ENCODE results near the gene PFN4.
"Not testable (repeated sequence)": the region's sequence is repeated elsewhere in the genome, so short reads cannot be mapped to it uniquely, and the experiment has no call there.

Gene PFN4, protein sequence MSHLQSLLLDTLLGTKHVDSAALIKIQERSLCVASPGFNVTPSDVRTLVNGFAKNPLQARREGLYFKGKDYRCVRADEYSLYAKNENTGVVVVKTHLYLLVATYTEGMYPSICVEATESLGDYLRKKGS

DNA sequence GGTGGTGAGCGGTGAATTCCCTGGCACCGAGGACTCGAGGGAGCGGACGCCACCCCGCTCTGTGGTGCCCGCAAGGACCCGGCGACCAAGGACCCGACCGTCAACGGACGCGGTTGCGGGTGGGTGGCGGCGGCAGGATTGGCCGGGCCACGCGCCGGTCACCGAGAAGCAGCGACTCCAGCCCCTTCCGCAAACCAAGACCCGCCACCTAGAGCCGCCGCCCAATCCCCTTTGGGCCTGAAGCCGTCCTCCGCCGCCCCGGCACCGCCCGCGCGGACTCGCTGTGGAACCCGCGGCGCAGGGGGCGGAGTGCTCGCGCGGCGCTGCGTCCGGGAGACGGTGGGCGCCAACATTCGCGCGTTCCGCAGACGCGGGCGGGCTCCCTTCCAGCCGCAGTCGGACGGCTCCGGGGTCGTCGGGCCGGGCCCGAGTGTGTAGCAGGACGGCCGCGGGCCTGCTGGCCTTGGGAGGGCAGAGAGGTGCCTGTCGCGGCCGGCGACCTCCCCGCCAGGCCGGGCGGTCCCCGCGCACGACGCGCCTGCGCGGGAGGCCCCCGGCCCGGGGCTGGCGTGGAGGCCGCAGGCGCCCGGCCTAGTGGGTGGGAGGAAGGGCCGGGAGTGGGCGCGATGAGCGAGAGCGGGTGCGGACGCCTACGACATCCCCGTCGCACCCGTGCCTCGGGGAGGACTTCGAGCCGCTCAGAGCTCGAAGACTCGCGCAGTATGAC, at the start of gene PFN4, which contains the start of gene FAM228B:
TSS of gene PFN4 (minus strand) at position 140 of the 727 bp plus-strand sequence. CDS start 799 bp downstream, outside the sequence.
TSS of gene FAM228B (plus strand) at position 275 of the 727 bp plus-strand sequence. CDS start 893 bp downstream, outside the sequence.
- peak; percentile 29 to 30 for DNase-seq (ENCODE audit: low read depth in 2 of 2)

DNA sequence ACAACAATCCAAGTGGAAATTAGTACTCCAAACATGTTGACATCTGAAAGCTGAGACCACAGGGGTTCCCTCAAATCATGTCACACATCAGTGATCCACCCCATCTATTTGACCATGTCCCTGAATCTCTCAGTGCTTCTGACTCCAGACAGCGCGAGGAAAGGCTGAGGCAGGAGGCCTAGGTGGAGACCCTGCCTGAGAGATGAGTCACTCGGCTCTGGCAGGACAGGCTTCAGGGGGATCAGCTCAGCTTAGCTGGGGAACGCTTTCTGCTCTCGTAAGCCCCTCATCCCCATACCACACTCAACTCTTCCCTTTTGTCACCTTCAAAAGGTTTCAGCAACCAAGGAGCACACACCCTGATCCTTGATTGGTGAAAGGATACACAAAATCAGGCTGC, 45.9 kb upstream of the PFN4 start:
- DNase-seq (ENCODE audit: low read depth in 2 of 2): no peak

DNA sequence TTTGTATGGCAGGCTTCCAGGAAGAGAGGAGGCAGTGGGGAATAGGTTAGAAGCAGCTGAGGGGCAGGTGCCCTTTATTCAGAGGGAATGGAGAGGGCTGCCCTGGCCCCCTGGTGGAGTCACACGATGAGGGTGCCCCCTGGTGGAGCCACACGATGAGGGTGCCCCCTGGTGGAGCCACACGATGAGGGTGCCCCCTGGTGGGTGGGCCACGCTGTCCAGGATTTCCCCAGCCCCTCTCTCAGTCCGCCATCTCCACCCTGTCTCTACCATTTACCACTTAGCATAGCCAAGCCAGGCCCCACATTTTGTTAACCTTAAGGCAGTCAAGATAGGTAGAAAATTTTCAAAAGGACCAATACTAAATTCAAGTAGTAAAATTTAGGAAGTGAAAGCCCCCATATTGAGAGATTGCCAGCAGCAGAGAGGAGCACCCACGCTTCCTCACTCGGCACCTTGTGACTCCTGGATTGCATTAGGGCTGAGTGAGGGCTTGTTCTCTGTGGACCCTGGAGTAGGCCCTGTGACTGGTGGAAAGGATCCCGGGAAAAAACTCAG, 41.4 kb upstream of the PFN4 start:
- no peak for DNase-seq (ENCODE audit: low read depth in 2 of 2)

DNA sequence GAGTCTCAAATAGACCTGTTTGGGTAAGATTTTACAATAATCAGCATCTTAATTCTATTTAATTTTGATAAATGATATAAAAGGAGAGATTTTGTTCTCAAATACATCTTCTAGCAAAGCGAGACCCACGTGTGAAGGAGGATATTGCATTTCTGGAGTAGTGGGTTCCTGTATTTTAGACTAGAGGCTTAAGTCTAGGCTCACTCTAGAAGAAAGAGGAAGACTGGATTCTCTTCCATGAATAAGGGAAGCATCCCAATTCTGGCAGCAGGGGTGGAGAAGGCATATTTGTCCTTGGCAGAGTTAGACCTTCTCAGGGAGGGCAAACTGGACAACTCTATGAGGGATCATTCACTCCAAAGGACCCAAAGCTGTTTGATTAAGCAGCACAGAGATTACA, 40.5 kb upstream of the PFN4 start:
- no peak for DNase-seq (ENCODE audit: low read depth in 2 of 2)

DNA sequence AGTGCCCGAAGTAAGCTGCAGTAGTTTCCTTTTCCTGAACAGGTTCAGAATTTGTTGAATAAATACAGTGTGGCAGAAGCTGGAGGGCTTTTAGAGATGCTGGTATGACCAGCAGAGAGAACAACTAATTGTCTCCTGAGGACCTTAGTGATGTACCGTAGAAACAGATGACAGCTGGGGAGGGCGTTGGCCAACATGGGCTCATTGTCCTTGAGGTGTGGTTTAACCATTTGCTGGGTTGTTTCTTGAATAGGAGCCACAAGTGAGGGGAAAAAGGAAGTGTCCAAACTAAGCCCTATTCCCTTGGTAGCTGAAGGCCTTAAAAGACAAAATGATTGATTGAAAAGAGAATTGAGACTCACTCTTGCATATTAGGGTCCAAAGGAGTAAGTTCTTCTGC, 40.1 kb upstream of the PFN4 start:
- DNase-seq (ENCODE audit: low read depth in 2 of 2): no peak

DNA sequence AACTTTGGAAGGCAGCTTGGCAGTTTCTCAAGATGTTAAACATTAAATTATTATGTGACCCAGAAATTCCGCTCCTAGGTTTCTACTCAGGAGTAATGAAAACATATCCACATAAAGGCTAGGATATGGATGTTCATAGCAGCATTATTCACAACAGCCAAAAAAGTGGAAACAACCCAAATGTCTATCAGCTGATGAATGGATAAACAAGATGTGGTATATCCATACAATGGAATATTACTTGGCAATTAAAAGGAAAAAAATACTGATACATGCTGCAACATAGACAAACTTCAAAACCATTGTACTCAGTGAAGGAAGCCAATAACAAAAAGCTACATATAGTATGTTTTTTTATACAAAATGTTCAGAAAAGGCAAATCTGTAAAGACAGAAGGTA, 39.4 kb upstream of the PFN4 start:
- DNase-seq (ENCODE audit: low read depth in 2 of 2): no peak

DNA sequence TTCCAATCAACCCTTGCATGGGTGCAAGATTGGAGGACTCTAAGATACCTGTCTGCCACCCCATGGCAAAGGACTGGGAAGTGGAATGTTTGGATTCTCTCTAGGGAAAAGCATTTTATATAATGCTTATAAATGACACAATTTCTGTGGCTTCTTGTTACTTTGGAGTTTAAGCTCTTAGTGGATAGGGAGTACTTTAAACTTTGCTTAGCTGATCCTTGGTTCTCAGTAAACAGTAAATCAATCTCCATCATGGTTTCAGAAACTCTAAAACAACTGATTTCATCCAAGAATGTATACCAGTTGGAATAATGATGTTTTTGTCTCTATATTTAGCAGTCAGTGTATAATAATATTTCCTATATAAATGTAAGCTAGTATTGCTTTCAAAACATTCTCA, 37.6 kb upstream of the PFN4 start:
- DNase-seq (ENCODE audit: low read depth in 2 of 2): no peak

DNA sequence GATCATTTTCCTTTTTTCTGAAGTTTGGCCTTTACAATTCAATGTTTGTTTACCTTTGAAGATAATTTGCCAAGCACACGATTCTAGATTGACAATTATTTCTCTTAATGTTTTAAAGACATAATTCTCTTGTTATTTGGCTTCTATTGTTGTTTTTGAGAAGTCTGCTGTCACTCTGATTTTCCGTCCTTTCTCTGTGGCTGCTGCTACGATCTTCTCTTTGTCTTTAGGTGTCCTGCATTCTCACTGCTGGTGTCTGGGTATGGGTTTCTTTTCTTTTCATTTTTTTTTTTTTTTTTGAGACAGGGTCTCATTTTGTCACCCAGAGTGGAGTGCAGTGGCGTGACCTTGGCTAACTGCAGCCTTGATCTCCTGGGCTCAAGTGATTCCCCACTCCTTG, 36.6 kb upstream of the PFN4 start:
- no peak for DNase-seq (ENCODE audit: low read depth in 2 of 2)

DNA sequence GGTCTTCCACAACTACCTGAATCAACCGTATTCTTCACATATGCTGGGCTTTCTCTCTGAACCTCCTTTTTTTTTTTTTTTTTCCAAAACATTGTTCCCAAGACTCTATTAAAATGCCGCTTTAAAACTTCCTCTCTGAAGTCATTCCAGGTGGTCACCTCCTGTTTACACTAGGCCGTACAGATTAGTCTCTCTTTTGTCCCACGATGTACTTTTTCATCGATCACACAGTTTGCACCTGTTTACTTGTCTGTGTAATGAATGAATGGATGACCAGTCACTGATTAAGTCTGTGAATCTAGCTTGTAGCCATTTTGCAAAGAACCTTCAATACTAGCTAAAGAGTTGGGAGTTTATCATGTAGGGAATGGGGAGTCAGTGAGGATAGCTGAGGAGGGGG, 35.0 kb upstream of the PFN4 start:
- DNase-seq (ENCODE audit: low read depth in 2 of 2): no peak

DNA sequence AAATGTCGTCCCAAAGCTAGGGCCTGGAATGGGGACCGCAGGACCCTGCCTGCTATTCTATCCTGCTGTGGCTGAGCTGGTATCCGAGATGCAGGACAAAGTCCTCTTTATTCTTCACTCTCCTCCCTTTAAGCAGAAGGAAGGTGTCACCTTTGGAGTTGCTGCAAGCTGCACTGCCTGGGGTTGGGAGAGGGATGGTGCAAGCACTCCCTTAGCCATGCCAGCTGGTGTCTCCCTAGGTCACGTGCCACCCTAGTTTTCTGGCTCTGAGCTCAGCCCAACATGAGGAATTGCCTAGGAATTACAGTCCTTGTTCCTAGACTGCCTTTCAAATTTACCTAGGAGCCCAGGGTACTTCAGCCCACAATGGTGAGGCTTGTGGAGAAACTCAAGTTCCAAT, 30.3 kb upstream of the PFN4 start:
- DNase-seq (ENCODE audit: low read depth in 2 of 2): no peak

DNA sequence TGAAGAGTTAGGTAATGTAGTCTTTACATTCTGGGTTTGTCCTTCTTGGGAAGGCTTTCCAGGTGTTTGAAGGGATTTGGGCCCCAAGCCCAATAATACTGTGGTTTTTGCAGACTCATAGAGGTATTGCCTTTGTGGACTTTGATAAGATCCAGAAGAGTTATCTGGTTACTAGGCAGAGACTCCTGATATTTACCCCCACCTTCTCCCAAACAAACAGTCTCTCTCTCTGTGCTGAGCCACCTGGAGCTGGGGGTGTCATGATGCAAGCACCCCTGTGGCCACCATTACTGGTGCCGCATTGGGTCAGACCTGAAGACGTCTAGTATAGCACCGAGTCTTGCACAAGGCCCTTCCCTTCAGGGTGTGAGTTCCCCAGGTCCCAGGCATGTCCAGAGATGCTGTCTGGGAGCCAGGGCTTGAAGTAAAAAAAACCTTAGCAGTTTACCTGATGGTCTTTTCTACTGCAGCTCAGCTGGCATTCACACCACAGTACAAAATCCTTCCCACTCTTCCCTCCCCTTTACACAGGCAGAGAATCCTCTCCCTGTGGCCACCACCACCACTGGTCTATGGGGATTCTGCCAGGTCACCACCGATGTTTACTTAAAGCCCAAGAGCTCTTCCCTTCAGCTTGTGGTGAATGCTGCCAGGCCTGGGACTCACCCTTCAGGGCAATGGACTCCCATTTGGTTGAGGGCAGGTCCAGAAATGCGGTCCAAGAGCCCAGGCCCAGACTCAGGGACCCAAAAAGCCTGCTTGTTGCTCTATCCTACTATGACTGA, 29.5 kb upstream of the PFN4 start:
- no peak for DNase-seq (ENCODE audit: low read depth in 2 of 2)

DNA sequence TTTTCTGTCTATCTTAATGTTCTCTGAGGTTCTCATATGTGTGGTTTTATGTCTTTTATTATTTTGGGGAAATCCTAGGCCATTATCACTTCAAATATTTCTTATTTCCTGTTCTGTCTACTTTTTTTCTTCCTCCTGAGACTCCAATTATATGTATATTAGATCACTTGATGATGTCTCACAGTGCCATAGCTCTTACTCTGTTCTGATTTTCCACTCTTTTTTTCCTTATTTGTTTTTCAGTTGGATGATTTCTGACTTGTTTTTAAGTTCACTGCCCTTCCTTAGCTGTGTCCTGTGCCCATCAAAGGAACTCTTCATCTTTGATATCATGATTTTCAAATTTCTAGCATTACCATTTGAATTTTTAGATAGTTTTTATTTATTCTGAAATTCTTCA, 24.2 kb upstream of the PFN4 start:
- DNase-seq (ENCODE audit: low read depth in 2 of 2): no peak

DNA sequence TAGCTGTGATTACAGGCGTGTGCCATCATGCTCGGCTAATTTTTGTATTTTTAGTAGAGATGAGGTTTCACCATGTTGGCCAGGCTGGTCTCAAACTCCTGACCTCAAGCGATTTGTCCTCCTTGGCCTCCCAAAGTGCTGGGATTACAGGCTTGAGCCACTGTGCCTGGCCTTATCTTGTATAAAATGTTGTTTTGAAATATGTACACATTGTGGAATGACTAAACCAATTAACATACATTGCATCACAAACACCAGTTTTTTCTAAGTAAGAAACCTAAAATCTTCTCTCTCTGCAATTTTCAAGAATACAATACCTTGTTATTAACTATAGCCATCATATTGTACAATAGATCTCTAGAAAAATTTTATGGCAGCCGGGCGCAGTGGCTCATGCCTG, 17.2 kb upstream of the PFN4 start:
- DNase-seq (ENCODE audit: low read depth in 2 of 2): not testable (repeated sequence)

DNA sequence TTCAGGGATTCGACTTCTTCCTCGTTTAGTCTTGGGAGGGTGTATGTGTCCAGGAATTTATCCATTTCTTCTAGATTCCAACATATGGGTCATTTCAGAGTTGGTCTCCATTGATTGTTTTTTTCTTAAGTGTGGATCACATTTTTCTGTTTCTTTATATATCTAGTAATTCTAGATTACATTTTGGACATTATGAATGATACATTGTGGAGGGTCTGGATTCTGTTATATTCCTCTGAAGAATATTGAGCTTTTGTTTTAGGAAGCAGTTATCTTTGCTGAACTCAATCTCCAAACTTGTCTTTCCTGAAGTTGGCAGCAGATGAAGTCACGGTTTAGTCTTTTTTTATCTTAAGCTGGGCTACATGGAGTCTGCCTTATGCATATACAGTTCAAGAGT, 9.4 kb upstream of the PFN4 start:
- DNase-seq (ENCODE audit: low read depth in 2 of 2): no peak

DNA sequence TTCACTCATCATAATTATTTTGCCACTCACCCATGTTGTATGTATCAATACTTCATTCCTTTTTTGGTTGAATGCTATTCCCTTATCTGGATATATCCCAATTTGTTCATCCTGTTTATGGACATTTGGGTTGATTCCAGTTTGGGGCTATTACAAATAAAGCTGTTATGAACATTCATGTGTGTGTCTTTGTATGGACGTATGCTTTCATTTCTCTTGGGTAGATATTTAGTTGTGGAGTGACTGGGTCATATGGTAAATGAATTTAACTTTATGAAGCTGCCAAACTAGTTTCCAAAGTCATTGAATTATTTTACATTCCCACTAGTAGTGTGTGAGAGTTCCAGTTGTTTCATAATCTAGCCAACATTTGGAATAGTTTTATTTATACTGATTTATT, 2.8 kb upstream of the PFN4 start:
- no peak for DNase-seq (ENCODE audit: low read depth in 2 of 2)

DNA sequence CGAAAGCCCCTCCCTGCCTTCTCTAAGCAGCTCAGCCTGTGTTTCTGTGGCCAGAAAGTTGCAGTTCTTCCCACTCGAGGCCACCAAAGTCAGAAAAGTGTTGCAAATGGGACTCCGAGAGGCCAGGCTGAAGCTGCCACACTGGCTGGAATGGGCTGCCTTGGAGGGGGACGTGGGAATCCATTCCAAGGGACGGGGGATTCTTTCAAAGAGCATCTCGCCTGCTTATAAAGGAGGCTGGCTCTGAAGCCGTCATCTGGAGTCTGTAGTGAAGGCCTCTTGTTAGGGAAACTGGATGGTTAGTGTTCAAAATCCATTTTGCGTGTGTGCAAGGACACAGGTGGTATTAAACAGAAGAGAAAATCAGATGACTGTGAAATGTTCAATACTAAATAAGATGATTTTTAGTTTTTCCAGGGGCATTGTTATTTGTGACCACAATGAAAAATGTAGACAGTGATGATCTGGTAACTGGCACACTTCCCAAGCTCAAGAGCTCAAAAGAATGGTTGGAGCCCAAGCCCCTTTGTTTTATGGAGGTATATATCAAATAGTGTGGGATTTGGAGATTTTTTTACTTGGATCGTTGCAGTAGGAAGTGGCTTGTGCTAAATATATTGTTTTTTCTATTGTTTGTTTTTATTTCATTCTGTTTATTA, 917 bp upstream of the PFN4 start:
- peak in 1 of 2 experiments; percentile 13 for DNase-seq (ENCODE audit: low read depth in 2 of 2)

DNA sequence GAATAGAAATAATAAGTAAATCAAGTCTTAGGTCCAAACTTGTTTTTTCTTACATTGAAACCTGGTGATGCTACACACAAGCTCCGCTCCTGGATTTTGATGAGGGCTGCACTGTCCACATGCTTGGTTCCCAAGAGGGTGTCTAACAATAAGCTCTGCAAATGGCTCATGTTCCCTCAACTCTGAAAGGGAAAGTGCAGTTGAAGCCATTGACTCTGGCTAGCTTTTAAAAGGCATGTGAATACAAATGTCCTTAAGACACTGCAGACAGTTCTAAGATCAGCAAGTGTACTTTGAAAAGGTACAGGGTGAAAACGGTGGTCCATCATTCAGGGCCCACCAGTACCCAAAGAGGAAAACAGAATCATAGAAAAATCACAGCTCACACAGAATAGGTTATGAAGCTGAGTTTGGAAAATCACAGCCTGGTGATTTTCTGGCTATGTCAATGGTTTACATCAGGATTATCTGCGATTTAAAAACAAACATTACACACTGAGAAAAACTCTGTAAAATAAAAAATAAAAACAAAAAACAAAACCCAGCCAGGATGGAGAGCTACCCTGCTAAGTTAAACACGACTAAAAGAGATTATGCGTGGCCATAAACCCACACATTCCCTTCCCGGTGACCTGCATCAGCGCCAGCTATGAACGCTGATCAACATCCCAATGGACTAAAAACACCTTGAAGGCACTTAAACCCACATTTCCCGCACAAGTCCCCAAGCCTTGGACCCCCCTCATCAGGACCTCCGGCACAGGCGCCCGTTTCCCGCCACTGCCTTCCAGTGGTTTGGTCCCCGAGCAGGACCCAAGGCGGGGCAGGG, 554 bp downstream of the PFN4 start:
- DNase-seq (ENCODE audit: low read depth in 2 of 2): no peak

DNA sequence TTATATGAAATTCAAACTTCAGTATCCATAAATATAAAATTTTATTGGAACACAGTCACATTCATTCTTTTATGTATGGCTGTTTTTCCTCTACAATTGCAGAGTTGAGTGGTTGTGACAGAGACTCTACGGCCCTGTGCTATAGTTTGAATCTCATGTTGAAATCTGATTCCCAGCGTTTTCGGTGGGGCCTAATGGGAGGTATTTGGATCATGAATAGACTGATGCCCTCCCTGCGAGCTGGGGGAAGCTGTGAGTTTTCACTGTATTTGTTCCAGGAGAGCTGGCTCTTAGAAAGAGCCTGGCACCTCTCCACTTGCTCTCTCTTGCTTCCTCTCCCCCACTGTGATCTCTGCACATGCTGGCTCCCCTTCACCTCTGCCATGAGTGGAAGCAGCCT, 1.7 kb downstream of the PFN4 start:
- no peak for DNase-seq (ENCODE audit: low read depth in 2 of 2)

DNA sequence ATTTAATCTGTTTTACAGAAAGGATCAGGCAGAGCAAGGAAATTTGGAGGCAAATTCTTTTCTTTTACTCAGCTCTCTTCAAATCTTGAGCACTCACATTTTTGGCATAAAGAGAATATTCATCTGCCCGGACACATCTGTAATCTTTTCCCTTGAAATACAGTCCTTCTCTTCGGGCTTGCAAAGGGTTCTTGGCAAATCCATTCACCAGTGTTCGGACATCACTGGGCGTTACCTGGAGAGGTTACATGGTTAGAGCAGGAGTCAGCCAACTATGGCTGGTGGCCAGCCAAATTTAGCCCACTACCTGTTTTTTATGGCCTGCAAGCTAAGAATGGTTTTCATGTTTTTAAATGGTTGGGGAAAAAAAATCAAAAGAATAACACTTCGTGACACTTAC, 2.1 kb downstream of the PFN4 start:
- no peak for DNase-seq (ENCODE audit: low read depth in 2 of 2)

DNA sequence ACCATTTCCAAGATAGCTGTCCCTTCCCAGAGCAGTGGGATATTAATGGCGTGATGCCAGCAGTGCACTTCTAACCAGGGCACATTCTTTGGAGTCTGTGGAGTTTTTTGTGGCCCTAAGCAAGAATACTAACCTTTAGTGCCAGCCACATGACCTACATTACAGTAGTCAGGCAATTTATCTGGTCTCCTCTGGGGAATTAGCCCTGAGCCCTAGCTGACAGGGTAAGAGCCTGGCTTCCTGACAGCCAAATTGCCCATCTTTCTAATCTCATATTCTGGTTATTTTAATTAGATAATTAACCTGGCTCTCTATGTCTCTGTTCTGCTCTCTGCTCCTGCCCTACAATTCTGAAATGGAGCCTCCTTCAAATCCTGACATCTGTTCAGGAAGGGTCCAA, 5.2 kb downstream of the PFN4 start:
- DNase-seq (ENCODE audit: low read depth in 2 of 2): no peak

DNA sequence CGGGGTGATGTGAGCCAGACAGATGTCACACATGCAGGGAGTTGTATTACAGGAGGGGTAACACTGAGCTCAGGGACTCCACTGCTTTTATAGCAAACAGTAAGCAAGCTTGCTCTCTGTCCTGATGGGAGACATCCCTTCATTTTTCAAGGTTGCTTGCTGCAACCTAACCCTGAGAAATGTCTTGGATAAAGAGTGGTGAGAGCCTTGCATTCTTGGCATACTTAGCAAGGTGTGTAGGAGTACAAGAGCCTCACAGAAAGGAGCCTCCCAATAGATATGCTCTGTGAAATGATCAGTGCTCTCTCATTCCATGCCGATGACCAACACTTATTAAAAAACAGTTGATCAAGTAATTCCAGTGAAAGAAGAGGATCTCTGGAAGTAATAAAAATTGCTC, 8.1 kb downstream of the PFN4 start:
- peak; percentile 15 to 18 for DNase-seq (ENCODE audit: low read depth in 2 of 2)

Data from fibroblast of skin of left biceps (primary cell).